GM21526 (cell line): Measurements from ENCODE around the gene L3MBTL1.

Experiments used
- ATAC-seq: cut with Tn5 transposase; IDR thresholded peaks from one replicate; pipeline ENCODE4 v1.9.1; 2021; ENCODE audit warnings: moderate library complexity; ENCODE audit not compliant: unreplicated experiment, low FRiP score

L3MBTL1 gene

DNA sequence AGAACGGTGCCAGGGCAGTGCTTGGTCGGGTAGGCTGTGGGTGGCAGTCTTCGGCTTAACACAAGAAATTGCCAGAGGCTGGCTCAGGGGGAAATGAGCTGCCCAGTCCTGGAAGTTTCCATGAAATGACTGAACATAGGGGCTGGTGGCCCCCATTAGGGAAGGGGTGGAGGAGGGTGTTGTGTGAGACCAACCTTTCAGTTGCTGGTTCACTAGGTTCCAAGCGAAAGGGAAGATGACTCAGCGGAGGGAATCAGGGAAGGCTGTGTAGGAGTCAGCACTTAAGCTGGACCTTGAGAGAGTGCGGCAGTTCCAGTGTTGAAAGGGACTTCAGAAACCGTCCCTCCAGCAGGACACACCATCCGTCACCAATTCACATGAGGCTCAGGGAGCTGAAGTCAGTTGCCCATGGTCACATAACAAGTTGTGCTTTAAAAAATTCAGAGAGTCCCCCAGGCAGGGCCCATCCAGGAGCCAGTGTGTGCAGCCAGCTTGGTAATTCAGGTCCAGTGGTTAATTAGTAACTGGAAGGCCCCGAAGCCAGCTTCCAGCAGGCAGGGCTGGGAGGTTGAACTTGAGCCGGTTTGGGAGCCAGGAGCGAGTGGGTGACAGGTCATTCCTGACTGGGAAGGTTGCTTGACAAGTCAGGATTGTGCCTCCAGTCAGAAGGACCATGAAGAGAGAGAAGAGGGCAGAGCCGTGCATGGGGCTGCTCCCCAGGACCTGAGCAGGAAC is 51.1 kb downstream of the L3MBTL1 start, which contains the start of gene SGK2:
Gene SGK2, plus strand, starts transcription at position 616 of the 735 bp plus-strand sequence. CDS start 7,469 bp downstream, outside the sequence.
- ATAC-seq = no peak

GRCh38 chr20:43559147-43559987 is 51.9 kb downstream of the L3MBTL1 start:
- no peak for ATAC-seq

DNA sequence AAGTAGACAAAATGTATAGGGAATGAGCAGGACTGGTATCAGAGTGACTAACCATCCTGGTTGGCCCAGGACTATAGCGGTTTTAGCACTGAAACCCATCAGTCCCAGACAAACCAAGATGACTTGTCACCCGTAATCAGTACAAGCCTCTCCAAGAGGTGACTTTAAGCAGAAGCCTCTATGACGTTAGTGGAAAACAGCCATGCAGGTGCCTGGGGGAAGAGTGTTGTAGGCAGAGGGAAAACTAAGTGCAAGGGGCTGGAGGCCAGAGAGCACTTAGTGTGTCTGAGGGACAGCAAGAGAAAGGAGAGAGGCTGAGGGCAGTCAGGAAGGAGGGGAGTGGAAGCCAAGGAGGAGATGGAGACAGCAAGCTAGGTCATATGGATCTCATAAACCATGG is 53.5 kb downstream of the L3MBTL1 start:
- ATAC-seq = no peak

DNA sequence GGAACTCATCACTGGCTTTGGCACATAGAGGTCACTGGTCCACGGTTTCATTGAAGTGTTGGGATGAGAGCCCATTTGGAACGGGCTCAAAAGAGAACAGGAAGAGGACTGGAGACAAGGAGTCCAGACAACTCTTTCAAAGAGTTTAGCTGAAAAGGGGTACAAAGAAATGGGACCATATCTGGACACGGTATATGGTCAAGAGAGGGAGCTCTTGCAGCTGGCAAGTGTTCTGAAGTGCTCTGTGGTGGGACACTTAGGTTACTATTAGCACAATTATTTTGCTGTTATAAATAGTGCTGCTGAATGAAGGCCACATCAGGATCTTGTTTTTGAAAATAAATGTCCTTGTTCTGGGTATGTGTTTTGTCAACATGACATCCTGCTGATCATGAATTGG is 55.9 kb downstream of the L3MBTL1 start:
- ATAC-seq = no peak

DNA sequence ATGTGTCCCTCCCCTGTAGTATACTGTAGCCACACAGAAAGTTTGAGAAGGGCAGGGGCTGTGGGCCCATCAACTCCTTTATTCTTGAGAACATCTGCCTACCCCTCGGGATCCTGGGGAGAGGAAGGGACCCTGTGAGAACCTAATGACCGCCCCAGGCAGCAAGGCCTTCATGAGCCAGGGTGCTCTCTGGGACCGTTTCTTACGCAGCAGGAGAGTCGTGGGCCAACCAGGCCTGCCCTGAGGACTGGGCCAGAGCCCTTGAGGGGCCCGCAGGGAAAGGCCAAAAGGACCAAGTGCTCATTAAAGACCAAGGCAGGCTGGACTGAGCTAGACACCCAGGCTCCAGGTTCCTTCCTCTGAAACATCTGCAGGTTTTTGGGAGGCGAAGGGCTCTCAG is 56.5 kb downstream of the L3MBTL1 start:
- no peak for ATAC-seq

DNA sequence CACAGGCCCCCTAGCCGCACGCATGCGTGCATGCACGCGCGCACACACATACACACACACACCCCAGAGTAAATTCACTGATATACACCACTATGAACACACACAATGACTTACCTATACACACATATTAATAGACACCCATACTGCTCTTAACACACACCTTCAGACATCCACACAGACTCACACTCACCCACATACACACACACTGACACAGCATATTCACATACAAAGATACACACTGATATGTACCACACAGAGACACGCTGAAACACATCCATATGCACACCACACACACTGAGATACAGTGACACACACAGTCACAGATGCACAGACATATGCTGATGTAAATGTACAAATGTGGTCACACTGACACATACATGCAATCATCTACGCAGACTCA is 57.0 kb downstream of the L3MBTL1 start:
- no peak for ATAC-seq

GRCh38 chr20:43564993-43565757 is 57.7 kb downstream of the L3MBTL1 start:
- ATAC-seq = no peak

DNA sequence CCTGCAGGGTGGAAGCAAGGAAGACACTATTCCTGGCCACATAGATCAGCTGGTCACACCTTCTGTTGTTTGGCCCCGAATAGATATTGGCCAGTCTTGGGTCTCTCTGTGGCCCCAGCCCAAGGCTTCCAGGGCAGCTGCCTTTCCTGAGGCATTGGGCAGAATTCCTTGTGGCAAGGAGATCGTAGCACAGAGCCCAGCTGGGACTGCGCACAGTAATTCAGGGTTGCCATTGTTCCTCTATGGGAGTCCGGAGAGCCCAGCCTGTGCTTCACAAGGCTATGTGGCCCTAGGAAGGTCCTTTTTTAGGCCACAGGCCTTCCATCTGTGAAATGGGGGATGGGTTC is 58.2 kb downstream of the L3MBTL1 start:
- no peak for ATAC-seq

- ATAC-seq = no peak
Measured at GRCh38 chr20:43567477-43567876, 60.0 kb downstream of the L3MBTL1 start.

- ATAC-seq = no peak
Measured at GRCh38 chr20:43568706-43569105, 61.2 kb downstream of the L3MBTL1 start.

GRCh38 chr20:43569282-43569681 is 61.8 kb downstream of the L3MBTL1 start:
- no peak for ATAC-seq

DNA sequence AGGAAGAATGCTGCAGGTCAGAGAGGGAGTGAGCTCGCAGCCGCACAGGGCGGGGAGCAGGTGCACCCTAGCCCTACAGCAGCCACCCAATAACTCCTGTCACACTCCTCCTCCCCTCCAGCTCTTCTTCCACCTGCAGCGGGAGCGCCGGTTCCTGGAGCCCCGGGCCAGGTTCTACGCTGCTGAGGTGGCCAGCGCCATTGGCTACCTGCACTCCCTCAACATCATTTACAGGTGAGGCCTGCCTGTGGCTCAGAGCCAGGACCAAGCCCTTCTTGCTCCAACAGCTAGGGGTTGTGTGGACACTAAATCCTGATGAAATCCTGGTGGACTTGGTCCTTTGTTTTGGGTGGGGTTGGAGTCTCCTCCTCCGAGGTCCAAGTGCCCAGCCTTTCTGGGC is 63.0 kb downstream of the L3MBTL1 start:
- ATAC-seq = no peak

GRCh38 chr20:43571310-43571709 is 63.8 kb downstream of the L3MBTL1 start:
- no peak for ATAC-seq

DNA sequence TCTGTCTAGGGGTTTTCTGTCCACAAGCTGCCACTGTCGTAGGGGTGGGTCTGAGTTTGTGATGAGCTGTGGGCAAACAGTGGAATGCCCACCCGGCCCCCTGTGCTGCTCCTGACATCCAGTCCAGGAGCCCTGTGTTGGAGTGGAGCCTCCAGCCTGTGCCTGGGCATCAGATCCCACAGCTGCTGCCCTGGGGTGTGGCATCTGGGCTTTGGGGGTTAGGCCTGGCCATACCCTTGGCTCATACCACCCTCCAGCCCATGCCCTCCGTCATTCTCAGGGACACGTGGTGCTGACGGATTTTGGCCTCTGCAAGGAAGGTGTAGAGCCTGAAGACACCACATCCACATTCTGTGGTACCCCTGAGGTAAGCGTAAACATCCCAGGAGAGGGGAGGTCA is 64.3 kb downstream of the L3MBTL1 start:
- ATAC-seq = no peak

GRCh38 chr20:43572891-43573290 is 65.4 kb downstream of the L3MBTL1 start:
- ATAC-seq = no peak

GRCh38 chr20:43576108-43576507 is 68.6 kb downstream of the L3MBTL1 start:
- no peak for ATAC-seq

- no peak for ATAC-seq
Measured at GRCh38 chr20:43579861-43580793, 72.6 kb downstream of the L3MBTL1 start.

- ATAC-seq = no peak
Measured at GRCh38 chr20:43583133-43583864, 75.8 kb downstream of the L3MBTL1 start.

DNA sequence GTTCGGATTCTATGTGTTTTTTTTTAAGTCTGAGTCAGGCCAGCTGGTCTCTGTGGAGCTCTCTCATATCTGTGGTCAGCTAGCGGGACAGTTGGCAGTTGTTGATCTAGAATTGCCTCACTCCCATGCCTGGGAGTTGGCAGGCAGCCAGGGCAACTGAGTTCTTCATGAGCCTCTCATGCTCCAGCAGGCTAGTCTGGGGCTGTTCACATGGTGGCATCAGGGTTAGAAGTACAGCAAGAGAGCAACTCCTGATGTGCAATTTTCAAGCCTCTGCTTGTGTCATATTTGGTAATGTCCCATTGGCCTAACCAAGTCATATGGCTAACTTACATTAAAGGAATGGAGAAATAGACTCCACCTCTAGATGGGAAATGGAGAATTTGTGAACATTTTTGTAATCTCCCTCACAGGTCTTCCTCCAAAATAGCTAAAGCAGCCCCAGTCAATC is 76.5 kb downstream of the L3MBTL1 start:
- no peak for ATAC-seq
